Hematopoietic multipotent progenitor cell treated with erythropoietin and hydrocortisone succinate and interleukin-3 and kit ligand, for 17 days (in vitro differentiated cells): Measurements from ENCODE around the gene MED1.

Source experiments
- DNase-seq: peaks from one replicate; pipeline ENCODE4 v3.0.0-alpha.2; 2015; ENCODE audit warnings: low spot score

Gene MED1

DNA sequence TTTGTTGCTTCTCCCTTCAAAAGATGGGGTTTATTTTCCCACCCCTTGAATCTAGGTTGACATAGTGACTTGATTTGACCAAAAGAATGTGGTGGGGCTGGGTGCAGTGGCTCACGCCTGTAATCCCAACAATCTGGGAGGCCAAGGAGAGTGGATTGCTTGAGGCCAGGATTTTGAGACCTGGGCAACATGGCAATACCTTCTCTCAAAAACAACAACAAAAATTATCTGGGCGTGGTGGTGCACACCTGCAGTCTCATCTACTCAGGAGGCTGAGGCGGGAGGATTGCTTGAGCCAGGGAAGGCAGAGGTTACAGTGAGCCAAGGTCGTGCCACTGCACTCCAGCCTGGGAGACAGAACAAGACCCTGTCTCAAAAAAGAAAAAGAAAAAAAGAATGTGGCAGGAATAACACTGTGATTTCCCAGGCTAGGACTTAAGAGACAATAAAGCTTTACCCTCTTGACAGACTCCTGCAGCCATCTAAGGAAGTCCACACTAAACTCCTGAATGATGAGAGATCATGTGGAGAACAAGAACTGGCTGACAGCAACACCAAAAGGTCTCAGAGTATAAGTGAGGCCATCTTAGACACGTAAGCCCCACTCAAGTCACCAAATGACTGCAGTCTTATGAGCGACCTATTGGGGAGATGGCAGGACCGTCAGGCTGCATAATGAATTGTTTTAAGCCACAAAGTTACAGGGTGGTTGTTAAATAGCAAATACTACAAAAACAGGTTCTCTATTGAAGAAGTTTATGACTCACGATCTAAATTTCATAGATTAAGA, 86.6 kb downstream of the MED1 start:
- no peak for DNase-seq

DNA sequence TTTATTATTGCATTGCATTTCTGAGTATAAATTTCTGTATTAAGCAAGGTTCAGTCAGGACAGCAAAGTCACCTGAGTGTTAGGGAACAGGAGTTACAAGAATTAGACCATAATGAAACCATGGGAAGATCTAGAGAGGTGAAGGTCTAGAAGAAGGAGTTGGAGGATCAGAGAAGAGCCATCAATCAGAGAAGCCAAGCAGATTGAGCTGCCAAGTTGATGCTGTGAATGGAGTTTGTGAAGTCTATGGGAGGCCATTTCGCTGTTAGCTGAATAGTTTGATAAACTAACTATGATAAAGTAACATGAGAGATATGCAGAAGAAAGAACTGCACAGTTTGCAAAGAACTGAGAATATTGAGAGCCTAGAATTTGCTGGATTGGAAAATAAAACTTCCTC, 90.0 kb downstream of the MED1 start:
- no peak for DNase-seq

DNA sequence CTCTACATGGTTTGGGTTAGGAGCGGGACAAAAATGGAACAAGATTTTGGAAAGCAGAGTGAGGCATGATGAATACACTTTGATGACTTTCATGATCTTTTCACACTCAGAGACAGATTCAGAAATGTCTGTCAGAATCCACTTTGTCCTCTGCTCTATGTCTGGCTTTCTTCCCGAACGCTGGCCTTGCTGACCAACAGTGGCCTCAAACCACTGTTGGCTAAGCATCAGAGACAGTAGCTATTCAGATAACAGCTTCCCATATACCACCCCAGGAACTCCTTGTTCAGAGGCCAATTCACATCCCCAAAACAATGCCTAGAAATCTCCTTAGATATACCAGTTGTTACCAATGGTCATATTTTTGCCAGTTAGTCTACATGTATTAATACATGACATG, 90.5 kb downstream of the MED1 start:
- DNase-seq: no peak

DNA sequence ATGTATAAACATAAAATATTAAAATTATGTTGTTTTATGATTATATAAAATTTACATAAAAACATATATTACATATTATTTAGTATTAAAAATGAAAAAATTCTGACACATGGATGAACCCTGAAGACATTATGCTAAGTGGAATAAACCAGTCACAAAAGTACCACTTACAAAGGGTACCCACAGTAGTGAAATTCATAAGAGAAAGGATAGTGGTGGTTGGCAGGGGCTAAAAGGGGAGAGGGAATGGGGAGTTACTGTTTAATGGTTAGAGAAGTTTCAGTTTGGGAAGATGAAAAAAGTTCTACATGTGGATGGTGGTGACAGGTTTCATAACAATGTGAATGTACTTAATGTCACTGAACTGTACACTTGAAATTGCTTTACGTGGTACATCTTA, 91.1 kb downstream of the MED1 start:
- no peak for DNase-seq

DNA sequence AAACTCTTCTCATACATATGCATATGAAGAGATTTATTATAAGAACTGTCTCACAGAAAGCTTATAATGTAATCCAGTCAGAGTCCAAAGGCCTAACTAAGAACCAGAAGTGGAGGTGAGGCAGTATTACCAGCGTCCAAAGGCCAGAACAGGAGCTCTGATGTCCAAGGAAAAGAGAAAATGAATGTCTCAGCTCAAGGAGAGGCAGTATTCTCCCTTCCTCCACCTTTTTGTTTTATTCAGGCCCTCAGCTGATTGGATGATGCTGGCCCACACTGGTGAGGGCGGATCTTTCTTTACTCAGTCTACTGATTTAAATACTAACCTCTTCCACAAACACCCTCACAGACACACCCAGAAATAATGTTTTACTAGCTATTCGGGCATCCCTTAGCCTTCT, 93.1 kb downstream of the MED1 start:
- DNase-seq: no peak

DNA sequence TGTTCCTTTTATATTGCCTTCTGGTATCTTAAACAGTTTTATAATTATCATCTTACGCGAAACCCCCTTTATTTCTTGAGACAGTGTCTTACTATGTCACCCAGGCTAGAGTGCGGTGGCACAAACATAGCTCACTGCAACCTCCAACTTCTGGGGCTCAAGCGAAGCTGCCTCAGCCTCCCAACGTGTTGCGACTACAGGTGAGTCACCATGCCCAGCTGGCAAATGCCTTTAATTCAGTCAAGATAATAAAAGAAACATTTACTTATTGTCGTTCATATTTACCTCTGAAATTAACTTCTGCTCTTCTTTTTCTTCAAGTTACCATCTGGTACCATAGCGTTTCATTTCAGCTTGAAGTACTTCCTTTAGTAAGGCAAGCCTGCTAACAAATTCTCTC, 93.6 kb downstream of the MED1 start:
- DNase-seq: no peak
